Panc1 (cell line): ENCODE results near the gene GUCY2F.

ENCODE experiments used
- POLR2AphosphoS5 ChIP-seq: IDR thresholded peaks from 2 replicates; pipeline ENCODE4 v1.6.1; 2012; ENCODE audit warnings: mild to moderate bottlenecking, low read depth, low read length, moderate library complexity
- TCF7L2 ChIP-seq: IDR thresholded peaks from 2 replicates; pipeline ENCODE4 v1.6.1; 2011; ENCODE audit warnings: mild to moderate bottlenecking, low read depth, low read length, inconsistent platforms
- TF ChIP-seq, protein P1 (sequence below): fragments of 450-650 bp; IDR thresholded peaks from 2 replicates; pipeline ENCODE4 v1.5.1; 2017; ENCODE audit warnings: mild to moderate bottlenecking

DNA sequence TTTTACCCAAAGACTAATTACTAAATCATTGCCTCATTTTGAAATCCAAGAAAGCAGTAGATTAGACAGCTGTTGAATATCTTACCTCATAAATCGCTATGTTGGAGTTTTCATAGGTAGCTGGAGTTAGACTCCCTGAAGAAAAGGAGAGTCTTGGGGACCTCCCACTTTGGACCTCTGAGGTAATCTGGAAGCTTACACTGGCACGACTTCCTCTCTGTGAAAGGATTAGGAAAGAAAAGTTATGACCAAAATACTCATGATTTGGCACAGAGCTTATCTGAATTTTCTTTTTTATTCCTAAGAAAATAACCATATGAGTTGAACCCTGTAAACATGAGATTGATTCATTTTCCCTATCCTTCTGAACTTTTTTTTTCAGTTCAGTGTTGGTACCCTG is 40.6 kb downstream of the GUCY2F start:
- TF ChIP-seq, protein P1, sequence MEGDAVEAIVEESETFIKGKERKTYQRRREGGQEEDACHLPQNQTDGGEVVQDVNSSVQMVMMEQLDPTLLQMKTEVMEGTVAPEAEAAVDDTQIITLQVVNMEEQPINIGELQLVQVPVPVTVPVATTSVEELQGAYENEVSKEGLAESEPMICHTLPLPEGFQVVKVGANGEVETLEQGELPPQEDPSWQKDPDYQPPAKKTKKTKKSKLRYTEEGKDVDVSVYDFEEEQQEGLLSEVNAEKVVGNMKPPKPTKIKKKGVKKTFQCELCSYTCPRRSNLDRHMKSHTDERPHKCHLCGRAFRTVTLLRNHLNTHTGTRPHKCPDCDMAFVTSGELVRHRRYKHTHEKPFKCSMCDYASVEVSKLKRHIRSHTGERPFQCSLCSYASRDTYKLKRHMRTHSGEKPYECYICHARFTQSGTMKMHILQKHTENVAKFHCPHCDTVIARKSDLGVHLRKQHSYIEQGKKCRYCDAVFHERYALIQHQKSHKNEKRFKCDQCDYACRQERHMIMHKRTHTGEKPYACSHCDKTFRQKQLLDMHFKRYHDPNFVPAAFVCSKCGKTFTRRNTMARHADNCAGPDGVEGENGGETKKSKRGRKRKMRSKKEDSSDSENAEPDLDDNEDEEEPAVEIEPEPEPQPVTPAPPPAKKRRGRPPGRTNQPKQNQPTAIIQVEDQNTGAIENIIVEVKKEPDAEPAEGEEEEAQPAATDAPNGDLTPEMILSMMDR: no peak
- no peak for TF ChIP-seq POLR2AphosphoS5
- no peak for TF ChIP-seq TCF7L2
